Activated T-helper 17 cell treated with anti-CD3 and anti-CD28 coated beads, Interleukin-2, amount 50 U/mL, for 72 hours (primary cell): ENCODE results near the gene PROM1. TPM values are rescaled to one million over a fixed set of nuclear protein-coding genes. Genes with fewer than 3 reads are reported as not detected.

Experiments
- ATAC-seq: fragments of 150-1000 bp; cut with Tn5 transposase; replicated peaks from 2 replicates; pipeline ENCODE4 v1.10.0; 2021; ENCODE audit warnings: mild to moderate bottlenecking, moderate library complexity
- H3K27ac Mint-ChIP-seq: one replicate; pipeline ENCODE4 v1.8.0; 2022; ENCODE audit warnings: mixed read lengths
- H3K27me3 Mint-ChIP-seq: one replicate; pipeline ENCODE4 v1.8.0; 2022; ENCODE audit warnings: mixed read lengths
- H3K36me3 Mint-ChIP-seq: one replicate; pipeline ENCODE4 v1.8.0; 2022; ENCODE audit warnings: low read depth, mild to moderate bottlenecking, mixed read lengths
- H3K4me1 Mint-ChIP-seq: one replicate; pipeline ENCODE4 v1.8.0; 2022; ENCODE audit warnings: mixed read lengths
- H3K4me3 Mint-ChIP-seq: one replicate; pipeline ENCODE4 v1.8.0; 2022; ENCODE audit warnings: mild to moderate bottlenecking, mixed read lengths
- H3K9me3 Mint-ChIP-seq: one replicate; pipeline ENCODE4 v1.8.0; 2022; ENCODE audit warnings: mixed read lengths
- total RNA-seq, 2 donors: library from RNA; stranded (reverse); gene quantifications; one replicate each; pipeline ENCODE4 v1.2.3, GENCODE V29; 2022

PROM1 gene
- under 1 TPM in 1 of 2 donors, not detected in 1; 0.26 TPM for total RNA-seq

GRCh38 chr4:16083241-16084191 lies at the start of gene PROM1:
Gene PROM1 (minus strand): TSS chr4:16084023. CDS start chr4:16075906, 8,117 bp downstream.
- Mint-ChIP-seq H3K9me3 (no peaks in the 10 kb centered on the region), H3K36me3 (peaks cover 9% of the 10 kb centered on the region), H3K4me3 (peak within 1 kb of the TSS; percentile 60), H3K27me3 (peaks cover 61% of the 10 kb centered on the region), H3K27ac (no peak within 1 kb of the TSS), H3K4me1 (peaks cover 11% of the 10 kb centered on the region)
- ATAC-seq = no peak

GRCh38 chr4:16133406-16133805 lies 49.6 kb upstream of the PROM1 start:
- Mint-ChIP-seq H3K9me3 (peaks cover 5% of the 10 kb centered on the region), H3K27ac (no peak overlapping the region), H3K4me1 (no peaks in the 10 kb centered on the region), H3K36me3 (no peaks in the 10 kb centered on the region), H3K4me3 (no peak overlapping the region), H3K27me3 (peaks cover 26% of the 10 kb centered on the region)
- no peak for ATAC-seq

GRCh38 chr4:16131293-16131692 lies 47.5 kb upstream of the PROM1 start:
- ATAC-seq = no peak
- peaks cover 5% of the 10 kb centered on the region for H3K9me3 Mint-ChIP-seq
- no peak overlapping the region for H3K27ac Mint-ChIP-seq
- no peaks in the 10 kb centered on the region for H3K36me3 Mint-ChIP-seq
- no peak overlapping the region for H3K4me3 Mint-ChIP-seq
- no peaks in the 10 kb centered on the region for H3K4me1 Mint-ChIP-seq
- H3K27me3 Mint-ChIP-seq = peaks cover 16% of the 10 kb centered on the region

- Mint-ChIP-seq H3K36me3 (no peaks in the 10 kb centered on the region), H3K27ac (no peak overlapping the region), H3K4me1 (no peaks in the 10 kb centered on the region), H3K27me3 (peaks cover 4% of the 10 kb centered on the region), H3K9me3 (peaks cover 4% of the 10 kb centered on the region), H3K4me3 (no peak overlapping the region)
- ATAC-seq = no peak
Observed at GRCh38 chr4:16129336-16129735, 45.5 kb upstream of the PROM1 start.

GRCh38 chr4:16126714-16127113 lies 42.9 kb upstream of the PROM1 start:
- H3K9me3 Mint-ChIP-seq = no peaks in the 10 kb centered on the region
- H3K4me3 Mint-ChIP-seq = no peak overlapping the region
- H3K27me3 Mint-ChIP-seq = no peaks in the 10 kb centered on the region
- H3K27ac Mint-ChIP-seq = no peak overlapping the region
- ATAC-seq = no peak
- H3K36me3 Mint-ChIP-seq = no peaks in the 10 kb centered on the region
- no peaks in the 10 kb centered on the region for H3K4me1 Mint-ChIP-seq

- no peaks in the 10 kb centered on the region for H3K4me1 Mint-ChIP-seq
- H3K4me3 Mint-ChIP-seq = no peak overlapping the region
- no peaks in the 10 kb centered on the region for H3K27me3 Mint-ChIP-seq
- no peaks in the 10 kb centered on the region for H3K9me3 Mint-ChIP-seq
- no peak for ATAC-seq
- peak overlapping the region; percentile 25 for H3K27ac Mint-ChIP-seq
- H3K36me3 Mint-ChIP-seq = no peaks in the 10 kb centered on the region
Observed at GRCh38 chr4:16125571-16126445, 42.0 kb upstream of the PROM1 start.

- Mint-ChIP-seq H3K36me3 (no peaks in the 10 kb centered on the region), H3K27me3 (peaks cover 2% of the 10 kb centered on the region), H3K9me3 (no peaks in the 10 kb centered on the region), H3K27ac (no peak overlapping the region), H3K4me1 (no peaks in the 10 kb centered on the region), H3K4me3 (no peak overlapping the region)
- ATAC-seq = no peak
Observed at GRCh38 chr4:16124232-16124631, 40.4 kb upstream of the PROM1 start.

GRCh38 chr4:16123356-16124084 lies 39.7 kb upstream of the PROM1 start:
- Mint-ChIP-seq H3K4me1 (no peaks in the 10 kb centered on the region), H3K4me3 (peak overlapping the region; percentile 0), H3K27ac (peak overlapping the region; percentile 12), H3K9me3 (no peaks in the 10 kb centered on the region), H3K36me3 (no peaks in the 10 kb centered on the region), H3K27me3 (peaks cover 2% of the 10 kb centered on the region)
- no peak for ATAC-seq

- peak; percentile 75 for ATAC-seq
- Mint-ChIP-seq H3K9me3 (no peaks in the 10 kb centered on the region), H3K27me3 (peaks cover 2% of the 10 kb centered on the region), H3K27ac (peak overlapping the region; percentile 17), H3K4me1 (no peaks in the 10 kb centered on the region), H3K4me3 (peak overlapping the region; percentile 0), H3K36me3 (no peaks in the 10 kb centered on the region)
Observed at GRCh38 chr4:16122784-16123183, 39.0 kb upstream of the PROM1 start.

- Mint-ChIP-seq H3K4me1 (no peaks in the 10 kb centered on the region), H3K36me3 (no peaks in the 10 kb centered on the region), H3K27me3 (peaks cover 2% of the 10 kb centered on the region), H3K27ac (no peak overlapping the region), H3K9me3 (no peaks in the 10 kb centered on the region), H3K4me3 (peak overlapping the region; percentile 0)
- no peak for ATAC-seq
Observed at GRCh38 chr4:16122308-16122711, 38.5 kb upstream of the PROM1 start.

- Mint-ChIP-seq H3K27me3 (peaks cover 10% of the 10 kb centered on the region), H3K4me1 (no peaks in the 10 kb centered on the region), H3K36me3 (no peaks in the 10 kb centered on the region), H3K4me3 (no peak overlapping the region), H3K27ac (no peak overlapping the region), H3K9me3 (peaks cover 3% of the 10 kb centered on the region)
- ATAC-seq = no peak
Observed at GRCh38 chr4:16120720-16121119, 36.9 kb upstream of the PROM1 start.

GRCh38 chr4:16119981-16120380 lies 36.2 kb upstream of the PROM1 start:
- Mint-ChIP-seq H3K27me3 (peaks cover 13% of the 10 kb centered on the region), H3K27ac (no peak overlapping the region), H3K9me3 (peaks cover 3% of the 10 kb centered on the region), H3K4me1 (no peaks in the 10 kb centered on the region), H3K4me3 (no peak overlapping the region), H3K36me3 (no peaks in the 10 kb centered on the region)
- no peak for ATAC-seq

GRCh38 chr4:16118090-16118489 lies 34.3 kb upstream of the PROM1 start:
- peaks cover 17% of the 10 kb centered on the region for H3K27me3 Mint-ChIP-seq
- no peaks in the 10 kb centered on the region for H3K36me3 Mint-ChIP-seq
- no peak overlapping the region for H3K4me3 Mint-ChIP-seq
- ATAC-seq = no peak
- H3K27ac Mint-ChIP-seq = no peak overlapping the region
- peaks cover 3% of the 10 kb centered on the region for H3K9me3 Mint-ChIP-seq
- H3K4me1 Mint-ChIP-seq = no peaks in the 10 kb centered on the region

- H3K27ac Mint-ChIP-seq = no peak overlapping the region
- peaks cover 21% of the 10 kb centered on the region for H3K27me3 Mint-ChIP-seq
- no peak for ATAC-seq
- H3K4me1 Mint-ChIP-seq = no peaks in the 10 kb centered on the region
- peaks cover 3% of the 10 kb centered on the region for H3K9me3 Mint-ChIP-seq
- H3K4me3 Mint-ChIP-seq = no peak overlapping the region
- H3K36me3 Mint-ChIP-seq = no peaks in the 10 kb centered on the region
Observed at GRCh38 chr4:16117164-16117563, 33.3 kb upstream of the PROM1 start.
